Esophagus squamous epithelium (tissue), 4 donors: ENCODE data around the gene PPP1R18.

Experiments used
- POLR2A ChIP-seq, 4 donors: fragments of 450-650 bp; IDR thresholded peaks; one replicate each; pipeline ENCODE4 v1.6.1; 2017; ENCODE audit warnings: antibody characterized with exemption in 4 of 4, mild to moderate bottlenecking in 4 of 4, moderate library complexity in 3 of 4
- TF ChIP-seq, protein P1 (sequence below), 6 experiments: fragments of 450-650 bp in 4 of 6; fragments of 200-600 bp in 2 of 6; sonication (generic) in 2 of 6; IDR thresholded peaks; one replicate each; pipeline ENCODE4 v1.5.1; 2016 to 2019; ENCODE audit warnings: antibody characterized with exemption in 6 of 6, mild to moderate bottlenecking in 4 of 6, moderate library complexity in 4 of 6

DNA sequence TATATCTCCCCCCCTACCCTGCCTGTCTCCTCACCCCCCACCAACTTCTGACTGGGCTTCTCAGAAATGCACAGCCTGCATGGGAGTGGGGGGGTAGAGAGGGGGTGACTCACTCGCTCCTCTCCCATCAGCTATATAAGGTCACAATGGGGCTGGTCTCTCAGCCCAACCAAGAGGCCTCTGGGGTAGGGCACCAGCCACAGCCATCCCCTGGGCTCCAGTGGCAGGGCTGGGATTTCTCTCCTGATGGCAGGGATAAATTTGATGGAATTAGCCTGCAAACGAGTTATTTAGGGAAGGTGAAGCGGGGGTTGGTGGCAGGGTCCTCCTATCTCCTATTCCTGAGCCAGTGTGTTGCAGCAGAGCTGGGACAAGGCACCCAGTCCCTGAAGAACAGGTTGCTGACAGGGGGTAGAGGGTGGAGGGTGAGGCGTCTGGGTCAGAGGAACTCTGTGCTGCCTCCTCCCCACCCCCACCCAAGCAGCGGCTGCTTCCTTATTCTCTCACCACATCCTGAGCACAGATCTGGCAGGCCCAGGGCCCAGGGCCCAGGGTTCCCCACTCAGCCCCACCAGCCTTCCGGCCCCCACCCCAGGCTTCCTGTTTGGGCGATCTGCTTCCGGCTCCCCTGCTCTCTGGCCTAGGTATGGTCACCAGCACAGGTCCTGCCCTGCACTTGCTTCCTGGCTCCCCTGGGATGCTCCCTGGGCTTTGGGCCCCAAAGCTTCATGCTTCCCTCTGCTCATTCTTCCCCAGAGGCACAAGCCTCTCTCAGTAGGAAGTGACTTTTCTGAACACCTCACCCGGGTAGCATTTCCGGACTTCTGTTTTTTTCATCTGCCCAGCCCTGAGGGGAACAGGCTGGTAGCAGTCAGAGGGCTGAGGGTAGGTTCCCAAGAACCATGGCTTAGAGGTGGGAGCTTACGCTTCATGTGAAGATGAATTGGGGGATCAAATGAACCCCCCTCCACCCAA lies 4.0 kb downstream of the PPP1R18 start:
- TF ChIP-seq, protein P1, sequence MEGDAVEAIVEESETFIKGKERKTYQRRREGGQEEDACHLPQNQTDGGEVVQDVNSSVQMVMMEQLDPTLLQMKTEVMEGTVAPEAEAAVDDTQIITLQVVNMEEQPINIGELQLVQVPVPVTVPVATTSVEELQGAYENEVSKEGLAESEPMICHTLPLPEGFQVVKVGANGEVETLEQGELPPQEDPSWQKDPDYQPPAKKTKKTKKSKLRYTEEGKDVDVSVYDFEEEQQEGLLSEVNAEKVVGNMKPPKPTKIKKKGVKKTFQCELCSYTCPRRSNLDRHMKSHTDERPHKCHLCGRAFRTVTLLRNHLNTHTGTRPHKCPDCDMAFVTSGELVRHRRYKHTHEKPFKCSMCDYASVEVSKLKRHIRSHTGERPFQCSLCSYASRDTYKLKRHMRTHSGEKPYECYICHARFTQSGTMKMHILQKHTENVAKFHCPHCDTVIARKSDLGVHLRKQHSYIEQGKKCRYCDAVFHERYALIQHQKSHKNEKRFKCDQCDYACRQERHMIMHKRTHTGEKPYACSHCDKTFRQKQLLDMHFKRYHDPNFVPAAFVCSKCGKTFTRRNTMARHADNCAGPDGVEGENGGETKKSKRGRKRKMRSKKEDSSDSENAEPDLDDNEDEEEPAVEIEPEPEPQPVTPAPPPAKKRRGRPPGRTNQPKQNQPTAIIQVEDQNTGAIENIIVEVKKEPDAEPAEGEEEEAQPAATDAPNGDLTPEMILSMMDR (IDR thresholded peaks at IDR 0.05) = no peak
- TF ChIP-seq POLR2A (IDR thresholded peaks at IDR 0.05) = peak in 2 of 4 donors; percentile 55 to 59
